ENCODE measurements around the gene PI4KA. TPM values are rescaled to one million over a fixed set of nuclear protein-coding genes. Genes with fewer than 3 reads are reported as not detected.
A peak's percentile ranks its signal among the peaks of the same experiment; 100 is the strongest.

PI4KA gene
- total RNA-seq, 1 experiment from 2014 or later: 65.8 TPM

GRCh38 chr22:20805972-20806471 lies 52.6 kb downstream of the PI4KA start:
- H2BK15ac ChIP-seq (ENCODE audit: low read depth, low read length): no peak overlapping the region
- WGBS (ENCODE audit: extremely low coverage, insufficient read length, low lambda C conversion rate): no CpG with 5 or more reads among the region's 3 CpGs
- no peak overlapping the region for H3T11ph ChIP-seq (ENCODE audit: low read length)
- H2BK120ac ChIP-seq (ENCODE audit: low read depth, low read length, poor library complexity, severe bottlenecking): no peak overlapping the region
- H3K9ac ChIP-seq (ENCODE audit: extremely low read depth, insufficient read length, low read length): no peak overlapping the region
- no peak overlapping the region for H4K91ac ChIP-seq (ENCODE audit: insufficient read length, low read depth, low read length)
- H3K23me2 ChIP-seq (ENCODE audit: insufficient read length, low read depth, low read length, poor library complexity, severe bottlenecking): no peaks in the 10 kb centered on the region
- H4K8ac ChIP-seq (replicated peaks; ENCODE audit: insufficient read length, low read depth, low read length): no peak overlapping the region
- no peak overlapping the region for H3K56ac ChIP-seq (ENCODE audit: insufficient read length, low read depth, low read length)
- no peak overlapping the region for H3K27ac ChIP-seq (ENCODE audit: insufficient read length, low read depth, low read length)
- H3K27me3 ChIP-seq (ENCODE audit: insufficient read depth, low read length): no peaks in the 10 kb centered on the region
- Mint-ChIP-seq H3K9me3 (no peaks in the 10 kb centered on the region), H3K4me3 (no peak overlapping the region), H3K27ac (peak overlapping the region in 2 of 3 experiments; percentile 67 to 81; a peak in 4 of 7 replicates), H3K4me1 (peaks cover 4 to 5% of the 10 kb centered on the region in 2 experiments; a peak in 3 of 4 replicates), H3K27me3 (ENCODE audit: low read depth) (no peaks in the 10 kb centered on the region), H3K36me3 (ENCODE audit: insufficient read depth in 1 of 3, low read depth in 3 of 3) (peaks cover 13 to 74% (median 42%) of the 10 kb centered on the region in 3 experiments)
- no peaks in the 10 kb centered on the region for H3K9me3 ChIP-seq (ENCODE audit: control insufficient read depth, low read depth, low read length)
- H3K4ac ChIP-seq (ENCODE audit: low read depth, low read length): no peak overlapping the region
- H3K14ac ChIP-seq (ENCODE audit: insufficient read depth, low read length): no peak overlapping the region
- no peak overlapping the region for H3K23ac ChIP-seq (ENCODE audit: insufficient read length, low read depth, low read length)
- H3K79me1 ChIP-seq (ENCODE audit: insufficient read depth, low read depth, low read length, poor library complexity, severe bottlenecking): no peaks in the 10 kb centered on the region
- H3K4me1 ChIP-seq (ENCODE audit: insufficient read depth, low read length): no peaks in the 10 kb centered on the region
- H2AK5ac ChIP-seq (ENCODE audit: insufficient read length, low read length): no peak overlapping the region
- no peak overlapping the region for H3K18ac ChIP-seq (ENCODE audit: insufficient read length, low read depth, low read length)
- no peaks in the 10 kb centered on the region for H4K20me1 ChIP-seq (ENCODE audit: control insufficient read depth, insufficient read depth, insufficient read length)
- H2AFZ ChIP-seq (ENCODE audit: low read length): no peak overlapping the region
- H3K4me2 ChIP-seq (ENCODE audit: insufficient read depth, insufficient read length, low read length): no peak overlapping the region
- DNase-seq: no peak
- no peak overlapping the region for H2BK12ac ChIP-seq (ENCODE audit: insufficient read length, low read depth, low read length)
- H2BK20ac ChIP-seq (ENCODE audit: low read depth, low read length, poor library complexity, severe bottlenecking): no peak overlapping the region
- no peak overlapping the region for H4K5ac ChIP-seq (ENCODE audit: insufficient read length, low read depth, low read length)
- TF ChIP-seq, protein P1, sequence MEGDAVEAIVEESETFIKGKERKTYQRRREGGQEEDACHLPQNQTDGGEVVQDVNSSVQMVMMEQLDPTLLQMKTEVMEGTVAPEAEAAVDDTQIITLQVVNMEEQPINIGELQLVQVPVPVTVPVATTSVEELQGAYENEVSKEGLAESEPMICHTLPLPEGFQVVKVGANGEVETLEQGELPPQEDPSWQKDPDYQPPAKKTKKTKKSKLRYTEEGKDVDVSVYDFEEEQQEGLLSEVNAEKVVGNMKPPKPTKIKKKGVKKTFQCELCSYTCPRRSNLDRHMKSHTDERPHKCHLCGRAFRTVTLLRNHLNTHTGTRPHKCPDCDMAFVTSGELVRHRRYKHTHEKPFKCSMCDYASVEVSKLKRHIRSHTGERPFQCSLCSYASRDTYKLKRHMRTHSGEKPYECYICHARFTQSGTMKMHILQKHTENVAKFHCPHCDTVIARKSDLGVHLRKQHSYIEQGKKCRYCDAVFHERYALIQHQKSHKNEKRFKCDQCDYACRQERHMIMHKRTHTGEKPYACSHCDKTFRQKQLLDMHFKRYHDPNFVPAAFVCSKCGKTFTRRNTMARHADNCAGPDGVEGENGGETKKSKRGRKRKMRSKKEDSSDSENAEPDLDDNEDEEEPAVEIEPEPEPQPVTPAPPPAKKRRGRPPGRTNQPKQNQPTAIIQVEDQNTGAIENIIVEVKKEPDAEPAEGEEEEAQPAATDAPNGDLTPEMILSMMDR (conservative IDR thresholded peaks at IDR 0.05): no peak
- no peak overlapping the region for H2BK5ac ChIP-seq (ENCODE audit: insufficient read length, low read length)
- no peaks in the 10 kb centered on the region for H3K79me2 ChIP-seq (ENCODE audit: insufficient read depth, low read length)
